ENCODE results near the gene PSMA5. TPM values are rescaled to one million over a fixed set of nuclear protein-coding genes. Genes with fewer than 3 reads are reported as not detected.
A peak's percentile ranks its signal among the peaks of the same experiment; 100 is the strongest.

PSMA5 gene
- total RNA-seq, 6 experiments from 2014 or later, result 145 to 195 (median 188) TPM

GRCh38 chr1:109370712-109371340 lies 55.4 kb downstream of the PSMA5 start:
- H3K27me3 Mint-ChIP-seq (ENCODE audit: insufficient read depth), result no peaks in the 10 kb centered on the region; the same call in 1 of the 2 replicates
- peak; percentile 89 for DNase-seq
- no peak for TF ChIP-seq CTCF (IDR thresholded peaks at IDR 0.05)
- peaks cover 62% of the 10 kb centered on the region for H3K4me1 Mint-ChIP-seq (ENCODE audit: low read depth)
- peak overlapping the region; percentile 89 for H3K4me3 Mint-ChIP-seq
- H3K9me3 Mint-ChIP-seq, result no peaks in the 10 kb centered on the region
- H3K27ac Mint-ChIP-seq, result peak overlapping the region; percentile 97
- H3K36me3 Mint-ChIP-seq (ENCODE audit: low read depth), result peaks cover 21% of the 10 kb centered on the region

GRCh38 chr1:109369167-109369746 lies 57.0 kb downstream of the PSMA5 start:
- H3K4me1 Mint-ChIP-seq (ENCODE audit: low read depth), result peaks cover 55% of the 10 kb centered on the region
- peak overlapping the region; percentile 77 for H3K27ac Mint-ChIP-seq
- H3K9me3 Mint-ChIP-seq, result no peaks in the 10 kb centered on the region
- no peaks in the 10 kb centered on the region; the same call in 1 of the 2 replicates for H3K27me3 Mint-ChIP-seq (ENCODE audit: insufficient read depth)
- peak overlapping the region; percentile 15 for H3K4me3 Mint-ChIP-seq
- TF ChIP-seq CTCF (IDR thresholded peaks at IDR 0.05), result no peak
- H3K36me3 Mint-ChIP-seq (ENCODE audit: low read depth), result peaks cover 26% of the 10 kb centered on the region
- peak; percentile 27 for DNase-seq

GRCh38 chr1:109368464-109368863 lies 57.8 kb downstream of the PSMA5 start:
- Mint-ChIP-seq H3K4me1 (ENCODE audit: low read depth) (peaks cover 55% of the 10 kb centered on the region), H3K27me3 (ENCODE audit: insufficient read depth) (no peaks in the 10 kb centered on the region; the same call in 1 of the 2 replicates), H3K4me3 (no peak overlapping the region), H3K27ac (peak overlapping the region; percentile 77), H3K9me3 (no peaks in the 10 kb centered on the region), H3K36me3 (ENCODE audit: low read depth) (peaks cover 34% of the 10 kb centered on the region)
- TF ChIP-seq CTCF (IDR thresholded peaks at IDR 0.05), result peak; percentile 18; the same call in 1 of the 2 replicates
- no peak for DNase-seq

GRCh38 chr1:109367626-109368025 lies 58.6 kb downstream of the PSMA5 start:
- no peaks in the 10 kb centered on the region; the same call in 1 of the 2 replicates for H3K27me3 Mint-ChIP-seq (ENCODE audit: insufficient read depth)
- no peak overlapping the region for H3K27ac Mint-ChIP-seq
- no peak for TF ChIP-seq CTCF (IDR thresholded peaks at IDR 0.05)
- H3K9me3 Mint-ChIP-seq, result no peaks in the 10 kb centered on the region
- peaks cover 48% of the 10 kb centered on the region for H3K4me1 Mint-ChIP-seq (ENCODE audit: low read depth)
- peaks cover 36% of the 10 kb centered on the region for H3K36me3 Mint-ChIP-seq (ENCODE audit: low read depth)
- DNase-seq, result no peak
- no peak overlapping the region for H3K4me3 Mint-ChIP-seq

GRCh38 chr1:109365642-109366204 lies 60.5 kb downstream of the PSMA5 start:
- Mint-ChIP-seq H3K4me1 (ENCODE audit: low read depth) (peaks cover 46% of the 10 kb centered on the region), H3K27me3 (ENCODE audit: insufficient read depth) (no peaks in the 10 kb centered on the region; the same call in 1 of the 2 replicates), H3K9me3 (no peaks in the 10 kb centered on the region), H3K4me3 (no peak overlapping the region), H3K36me3 (ENCODE audit: low read depth) (peaks cover 36% of the 10 kb centered on the region), H3K27ac (no peak overlapping the region)
- TF ChIP-seq CTCF (IDR thresholded peaks at IDR 0.05), result no peak
- no peak for DNase-seq
